ENCODE measurements around the gene KRT34.

KRT34 gene

GRCh38 chr17:41333836-41334235 lies 48.3 kb downstream of the KRT34 start:
- H3K4me3 ChIP-seq (ENCODE audit: low read depth, low read length): no peak overlapping the region

- no peak overlapping the region for H3K4me3 ChIP-seq (ENCODE audit: low read depth, low read length)
Measured at GRCh38 chr17:41333098-41333497, 49.0 kb downstream of the KRT34 start.

- no peak overlapping the region for H3K4me3 ChIP-seq (ENCODE audit: low read depth, low read length)
Measured at GRCh38 chr17:41332239-41332638, 49.9 kb downstream of the KRT34 start.

- no peak overlapping the region for H3K4me3 ChIP-seq (ENCODE audit: low read depth, low read length)
Measured at GRCh38 chr17:41331606-41332005, 50.5 kb downstream of the KRT34 start.

DNA sequence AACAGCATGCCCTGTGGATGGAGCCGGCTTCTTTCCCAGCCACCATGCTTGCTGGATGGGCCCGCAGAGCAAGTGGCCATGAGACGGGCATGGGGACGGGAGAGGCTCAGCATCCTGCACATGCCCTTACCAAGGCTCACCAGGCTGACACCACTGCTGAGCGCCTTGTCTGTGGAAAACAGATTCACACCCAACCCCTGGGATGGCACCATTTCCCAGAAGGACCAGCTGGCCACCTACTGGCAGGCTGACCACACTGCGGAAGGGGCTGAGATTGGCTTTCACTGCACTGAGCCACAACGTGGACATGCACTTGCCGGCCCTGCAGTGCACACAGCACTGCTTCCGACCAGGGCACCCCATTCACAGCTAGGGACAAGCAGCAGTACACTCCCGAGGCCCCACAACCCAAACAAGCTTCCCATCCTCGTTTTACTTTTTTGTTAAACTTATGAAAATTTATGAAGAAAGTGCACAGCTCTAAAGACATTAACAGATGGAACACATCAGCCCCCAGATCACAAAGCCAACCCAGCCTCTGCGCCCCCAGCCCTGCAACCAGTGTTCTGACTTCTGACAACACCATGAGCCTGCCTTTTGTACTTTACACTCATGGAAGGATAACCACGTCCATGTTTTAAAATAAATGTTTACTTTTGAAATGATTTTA lies 52.7 kb downstream of the KRT34 start:
- no peak overlapping the region for H3K4me3 ChIP-seq (ENCODE audit: low read depth, low read length)

DNA sequence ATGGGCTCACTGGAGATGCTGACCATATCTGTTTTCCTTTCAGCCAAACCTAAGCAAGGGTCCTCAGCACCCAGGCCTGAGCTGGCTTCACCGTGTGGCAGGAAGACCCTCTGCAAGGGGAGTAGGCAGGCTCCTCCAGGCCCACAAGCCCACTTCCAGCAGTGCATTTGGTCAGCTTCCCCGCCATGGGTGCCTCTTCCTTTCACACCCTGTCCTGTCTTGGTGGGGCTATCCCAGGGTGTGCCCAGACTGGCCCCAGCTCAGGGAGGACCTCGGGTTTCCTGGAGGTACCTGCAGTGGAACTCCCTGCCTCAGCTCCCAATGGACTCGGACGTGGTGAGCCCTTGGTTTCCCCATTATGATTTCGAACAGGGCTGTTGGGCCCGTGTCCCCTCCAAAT lies 53.9 kb downstream of the KRT34 start:
- H3K4me3 ChIP-seq (ENCODE audit: low read depth, low read length): no peak overlapping the region
